Activated CD8-positive, alpha-beta memory T cell treated with anti-CD3 and anti-CD28 coated beads for 36 hours (primary cell): ENCODE results near the gene INSRR. TPM values are rescaled to one million over a fixed set of nuclear protein-coding genes. Genes with fewer than 3 reads are reported as not detected.

Experiments
- CTCF ChIA-PET: fragments of 350-600 bp; sonication (Branson Sonifier 250); formaldehyde crosslinking; loops from one replicate; lab custom pipeline; 2021; ENCODE audit warnings: antibody characterized with exemption; lab: Charles Lee
- POLR2A ChIA-PET: fragments of 350-600 bp; sonication (Branson Sonifier 250); formaldehyde crosslinking; loops from one replicate; lab custom pipeline; 2021; ENCODE audit warnings: antibody characterized with exemption; lab: Charles Lee
- total RNA-seq, 2 experiments: library from RNA; stranded (reverse); gene quantifications; one replicate each; pipeline ENCODE4 v1.2.3, GENCODE V29; 2021

INSRR gene
- total RNA-seq, 2 experiments from 2014 or later, result not detected

- CTCF ChIA-PET, result interaction anchor here (0.5 to 5.0 kb wide), 35 partner anchors 8 to 237 kb away, joined by 3 to 96 read pairs (median 5); partner anchors contain the start of genes ISG20L2, METTL25B, PEAR1 and SH2D2A
- POLR2A ChIA-PET, result interaction anchor here (1.2 to 2.1 kb wide), 5 partner anchors 12 to 59 kb away, joined by 4 to 9 read pairs (median 6); partner anchors contain the start of gene SH2D2A
These were observed 1.9 kb upstream of the INSRR start, which contains the start of gene NTRK1 for GRCh38 chr1:156860628-156861423. NTRK1 (plus strand) TSS chr1:156860865; CDS start chr1:156860935, 70 bp downstream.

- CTCF ChIA-PET, result interaction anchor here (0.7 to 5.0 kb wide), 39 partner anchors 9 to 236 kb away, joined by 3 to 96 read pairs (median 5); partner anchors contain the start of genes ISG20L2, METTL25B, PEAR1 and SH2D2A
- POLR2A ChIA-PET, result interaction anchor here (1.0 to 2.1 kb wide), 7 partner anchors 12 to 88 kb away, joined by 3 to 9 read pairs (median 5); partner anchors contain the start of gene SH2D2A
These were observed 1.3 kb upstream of the INSRR start for GRCh38 chr1:156860113-156860627.

- ChIA-PET POLR2A (interaction anchor here (1.0 to 2.1 kb wide), 7 partner anchors 11 to 87 kb away, joined by 3 to 9 read pairs (median 5); partner anchors contain the start of gene SH2D2A), CTCF (interaction anchor here (0.7 to 5.0 kb wide), 35 partner anchors 9 to 236 kb away, joined by 3 to 96 read pairs (median 5); partner anchors contain the start of genes ISG20L2, METTL25B, MRPL24 and PEAR1)
These were observed 701 bp upstream of the INSRR start for GRCh38 chr1:156859523-156860112.

- ChIA-PET CTCF (interaction anchor here (0.6 to 5.0 kb wide), 6 partner anchors 10 to 169 kb away, joined by 3 to 96 read pairs (median 32); partner anchors contain the start of genes ISG20L2 and METTL25B), POLR2A (interaction anchor here (2.1 kb wide), 1 partner anchor 56 kb away, joined by 9 read pairs; no protein-coding TSS in a partner anchor)
These were observed 361 bp downstream of the INSRR start for GRCh38 chr1:156858555-156858956.

GRCh38 chr1:156857532-156857931 is 1.4 kb downstream of the INSRR start:
- CTCF ChIA-PET, result interaction anchor here (1.1 to 5.0 kb wide), 3 partner anchors 9 to 55 kb away, joined by 3 to 96 read pairs (median 9); no protein-coding TSS in a partner anchor
- POLR2A ChIA-PET, result no interaction called here

GRCh38 chr1:156856282-156856785 is 2.6 kb downstream of the INSRR start:
- POLR2A ChIA-PET, result no interaction called here
- CTCF ChIA-PET, result interaction anchor here (1.0 to 2.2 kb wide), 3 partner anchors 17 to 129 kb away, joined by 3 to 8 read pairs (median 4); no protein-coding TSS in a partner anchor

- ChIA-PET POLR2A (interaction anchor here (0.5 kb wide), 1 partner anchor 136 kb away, joined by 5 read pairs; no protein-coding TSS in a partner anchor), CTCF (interaction anchor here (1.6 to 2.2 kb wide), 2 partner anchors 16 kb away, joined by 6 to 8 read pairs; no protein-coding TSS in a partner anchor)
These were observed 4.3 kb downstream of the INSRR start for GRCh38 chr1:156854634-156855033.

- CTCF ChIA-PET, result interaction anchor here (1.2 to 1.6 kb wide), 2 partner anchors 15 to 57 kb away, joined by 3 to 6 read pairs; no protein-coding TSS in a partner anchor
These were observed 5.2 kb downstream of the INSRR start for GRCh38 chr1:156853761-156854160.

GRCh38 chr1:156852418-156852874 is 6.5 kb downstream of the INSRR start:
- POLR2A ChIA-PET, result no interaction called here

More at GRCh38 chr1:156853761-156854160, 5.2 kb downstream of the INSRR start:
- POLR2A ChIA-PET, result no interaction called here

GRCh38 chr1:156851779-156852417 is 7.0 kb downstream of the INSRR start:
- CTCF ChIA-PET, result interaction anchor here (0.8 to 1.2 kb wide), 2 partner anchors 10 to 13 kb away, joined by 3 to 4 read pairs; no protein-coding TSS in a partner anchor
- POLR2A ChIA-PET, result no interaction called here

More at GRCh38 chr1:156852418-156852874, 6.5 kb downstream of the INSRR start:
- CTCF ChIA-PET, result interaction anchor here (0.8 to 1.2 kb wide), 3 partner anchors 9 to 55 kb away, joined by 3 to 4 read pairs (median 3); no protein-coding TSS in a partner anchor

- CTCF ChIA-PET, result interaction anchor here (1.2 to 3.0 kb wide), 5 partner anchors 9 to 159 kb away, joined by 3 to 17 read pairs (median 9); partner anchors contain the start of genes INSRR and NTRK1
- POLR2A ChIA-PET, result interaction anchor here (1.7 kb wide), 1 partner anchor 11 kb away, joined by 9 read pairs; the partner anchor contains the start of gene NTRK1
These were observed 9.8 kb downstream of the INSRR start for GRCh38 chr1:156849151-156849496.

- CTCF ChIA-PET, result interaction anchor here (1.2 to 3.0 kb wide), 6 partner anchors 9 to 159 kb away, joined by 3 to 17 read pairs (median 6); partner anchors contain the start of genes INSRR and NTRK1
- POLR2A ChIA-PET, result interaction anchor here (1.7 kb wide), 1 partner anchor 12 kb away, joined by 9 read pairs; the partner anchor contains the start of gene NTRK1
These were observed 10.3 kb downstream of the INSRR start for GRCh38 chr1:156848461-156849150.

GRCh38 chr1:156847591-156848460 is 11.1 kb downstream of the INSRR start:
- ChIA-PET CTCF (interaction anchor here (1.2 to 3.0 kb wide), 7 partner anchors 9 to 158 kb away, joined by 3 to 17 read pairs (median 5); partner anchors contain the start of genes INSRR and NTRK1), POLR2A (interaction anchor here (1.7 kb wide), 1 partner anchor 13 kb away, joined by 9 read pairs; the partner anchor contains the start of gene NTRK1)

GRCh38 chr1:156846643-156847042 is 12.3 kb downstream of the INSRR start:
- ChIA-PET POLR2A (no interaction called here), CTCF (interaction anchor here (1.1 to 3.0 kb wide), 3 partner anchors 8 to 14 kb away, joined by 3 to 14 read pairs (median 5); partner anchors contain the start of gene NTRK1)

GRCh38 chr1:156845953-156846545 is 12.9 kb downstream of the INSRR start:
- ChIA-PET POLR2A (no interaction called here), CTCF (interaction anchor here (1.1 to 3.0 kb wide), 4 partner anchors 7 to 15 kb away, joined by 3 to 14 read pairs (median 4); partner anchors contain the start of gene NTRK1)
